ENCODE data around the gene ATG4A. TPM values are rescaled to one million over a fixed set of nuclear protein-coding genes. Genes with fewer than 3 reads are reported as not detected.

Gene ATG4A
- total RNA-seq, 4 donors from 2014 or later = 18.3 to 22.1 (median 20.4) TPM

GRCh38 chrX:108157628-108158027, 66.0 kb downstream of the ATG4A start:
- DNase-seq = no peak
- H3K27ac ChIP-seq = no peak overlapping the region
- TF ChIP-seq CTCF (IDR thresholded peaks at IDR 0.05 in 4 of 5, conservative IDR thresholded peaks at IDR 0.05 in 1 of 5) (no peak), POLR2A (IDR thresholded peaks at IDR 0.05) (no peak)
- H3K27me3 ChIP-seq = no peaks in the 10 kb centered on the region
- intact Hi-C loops (cut with DNase I; ENCODE audit: low total_unique reads) = no loop called here
- in situ Hi-C loops (cut with MboI; ENCODE audit: low sequenced_read_pairs in 4 of 4) = no loop called here
- no peaks in the 10 kb centered on the region for H3K4me1 ChIP-seq
- no peak overlapping the region for H3K4me3 ChIP-seq
- no peak for ATAC-seq
- no peaks in the 10 kb centered on the region for H3K9me3 ChIP-seq
- H3K36me3 ChIP-seq = no peaks in the 10 kb centered on the region

GRCh38 chrX:108159028-108159670, 67.6 kb downstream of the ATG4A start:
- Histone ChIP-seq H3K27me3 (no peaks in the 10 kb centered on the region), H3K27ac (no peak overlapping the region), H3K4me3 (no peak overlapping the region), H3K9me3 (no peaks in the 10 kb centered on the region), H3K36me3 (no peaks in the 10 kb centered on the region), H3K4me1 (no peaks in the 10 kb centered on the region)
- DNase-seq (no peak), ATAC-seq (no peak)
- in situ Hi-C loops (cut with MboI; ENCODE audit: low sequenced_read_pairs in 4 of 4) = no loop called here
- intact Hi-C loops (cut with DNase I; ENCODE audit: low total_unique reads) = no loop called here
- no peak for TF ChIP-seq CTCF (IDR thresholded peaks at IDR 0.05 in 4 of 5, conservative IDR thresholded peaks at IDR 0.05 in 1 of 5)
- no peak for TF ChIP-seq POLR2A (IDR thresholded peaks at IDR 0.05)

GRCh38 chrX:108160309-108160708, 68.7 kb downstream of the ATG4A start:
- ATAC-seq (no peak), DNase-seq (no peak)
- in situ Hi-C loops (cut with MboI; ENCODE audit: low sequenced_read_pairs in 4 of 4) = no loop called here
- intact Hi-C loops (cut with DNase I; ENCODE audit: low total_unique reads) = no loop called here
- H3K36me3 ChIP-seq = no peaks in the 10 kb centered on the region
- no peak overlapping the region for H3K27ac ChIP-seq
- H3K4me3 ChIP-seq = no peak overlapping the region
- no peaks in the 10 kb centered on the region for H3K27me3 ChIP-seq
- TF ChIP-seq CTCF (IDR thresholded peaks at IDR 0.05 in 4 of 5, conservative IDR thresholded peaks at IDR 0.05 in 1 of 5) (no peak), POLR2A (IDR thresholded peaks at IDR 0.05) (no peak)
- no peaks in the 10 kb centered on the region for H3K4me1 ChIP-seq
- no peaks in the 10 kb centered on the region for H3K9me3 ChIP-seq

GRCh38 chrX:108162265-108162664, 70.7 kb downstream of the ATG4A start:
- TF ChIP-seq POLR2A (IDR thresholded peaks at IDR 0.05) = no peak
- TF ChIP-seq CTCF (IDR thresholded peaks at IDR 0.05 in 4 of 5, conservative IDR thresholded peaks at IDR 0.05 in 1 of 5) = no peak
- in situ Hi-C loops (cut with MboI; ENCODE audit: low sequenced_read_pairs in 4 of 4) (no loop called here), intact Hi-C loops (cut with DNase I; ENCODE audit: low total_unique reads) (no loop called here)
- Histone ChIP-seq H3K4me3 (no peak overlapping the region), H3K4me1 (no peaks in the 10 kb centered on the region), H3K9me3 (no peaks in the 10 kb centered on the region), H3K27me3 (no peaks in the 10 kb centered on the region), H3K36me3 (no peaks in the 10 kb centered on the region), H3K27ac (no peak overlapping the region)
- DNase-seq = no peak
- ATAC-seq = no peak
